KOPT-K1 (cell line): ENCODE measurements around the gene ACOT6.
"Not testable (repeated sequence)": the region's sequence is repeated elsewhere in the genome, so short reads cannot be mapped to it uniquely, and the experiment has no call there.

Experiments used
- H3K27ac ChIP-seq: fragments of 200-600 bp; sonication (generic); 2 replicates; pipeline ENCODE4 v1.5.1; 2016; ENCODE audit warnings: antibody characterized with exemption, mild to moderate bottlenecking, low read depth, low read length; ENCODE audit not compliant: poor library complexity, severe bottlenecking
- H3K36me3 ChIP-seq: fragments of 200-600 bp; sonication (generic); 2 replicates; pipeline ENCODE4 v1.5.1; 2017; ENCODE audit warnings: antibody characterized with exemption, mild to moderate bottlenecking, low read length, moderate library complexity; ENCODE audit not compliant: insufficient read depth
- H3K9me3 ChIP-seq: fragments of 200-600 bp; sonication (generic); 2 replicates; pipeline ENCODE4 v1.5.1; 2017; ENCODE audit warnings: antibody characterized with exemption, low read length, mild to moderate bottlenecking; ENCODE audit not compliant: insufficient read depth, poor library complexity, severe bottlenecking

The ACOT6 gene

GRCh38 chr14:73612339-73613045, at the start of gene ACOT6:
Gene ACOT6, plus strand, starts transcription at chr14:73612517. Its CDS starts 55 bp downstream, at chr14:73612572.
- Histone ChIP-seq H3K9me3 (peaks cover 2% of the 10 kb centered on the region), H3K27ac (peak within 1 kb of the TSS; percentile 31), H3K36me3 (no peaks in the 10 kb centered on the region)

- H3K27ac ChIP-seq, H3K36me3 ChIP-seq: not testable (repeated sequence)
Observed at GRCh38 chr14:73562696-73563095, 49.6 kb upstream of the ACOT6 start.

GRCh38 chr14:73566431-73566830, 45.9 kb upstream of the ACOT6 start:
- H3K9me3 ChIP-seq = not testable (repeated sequence)

More at GRCh38 chr14:73562696-73563095, 49.6 kb upstream of the ACOT6 start:
- H3K9me3 ChIP-seq = not testable (repeated sequence)

GRCh38 chr14:73566935-73567334, 45.4 kb upstream of the ACOT6 start:
- H3K9me3 ChIP-seq, H3K36me3 ChIP-seq, H3K27ac ChIP-seq: not testable (repeated sequence)

More at GRCh38 chr14:73566431-73566830, 45.9 kb upstream of the ACOT6 start:
- H3K27ac ChIP-seq, H3K36me3 ChIP-seq: not testable (repeated sequence)

GRCh38 chr14:73567358-73567757, 45.0 kb upstream of the ACOT6 start:
- Histone ChIP-seq H3K36me3 (no peaks in the 10 kb centered on the region), H3K27ac (no peak overlapping the region), H3K9me3 (no peaks in the 10 kb centered on the region)

GRCh38 chr14:73567951-73568885, 44.1 kb upstream of the ACOT6 start:
- H3K36me3 ChIP-seq = no peaks in the 10 kb centered on the region
- H3K27ac ChIP-seq = peak overlapping the region; percentile 74
- no peaks in the 10 kb centered on the region for H3K9me3 ChIP-seq

- H3K9me3 ChIP-seq, H3K36me3 ChIP-seq: not testable (repeated sequence)
- H3K27ac ChIP-seq = peak overlapping the region; percentile 74
Observed at GRCh38 chr14:73568886-73569184, 43.5 kb upstream of the ACOT6 start.

GRCh38 chr14:73569185-73569958, 42.9 kb upstream of the ACOT6 start, which contains the start of gene ACOT2:
Gene ACOT2, plus strand, starts transcription at chr14:73569213. Its CDS starts 28 bp downstream, at chr14:73569241.
- H3K27ac ChIP-seq = peak within 1 kb of the TSS; percentile 74
- H3K9me3 ChIP-seq, H3K36me3 ChIP-seq: not testable (repeated sequence)

GRCh38 chr14:73570913-73571312, 41.4 kb upstream of the ACOT6 start:
- H3K36me3 ChIP-seq, H3K9me3 ChIP-seq, H3K27ac ChIP-seq: not testable (repeated sequence)

- not testable (repeated sequence) for H3K27ac ChIP-seq, H3K36me3 ChIP-seq, H3K9me3 ChIP-seq
Observed at GRCh38 chr14:73573034-73573433, 39.3 kb upstream of the ACOT6 start.

GRCh38 chr14:73573740-73574139, 38.6 kb upstream of the ACOT6 start:
- peaks cover 13% of the 10 kb centered on the region; the same call in 1 of the 2 replicates for H3K36me3 ChIP-seq
- not testable (repeated sequence) for H3K9me3 ChIP-seq, H3K27ac ChIP-seq

GRCh38 chr14:73574251-73574650, 38.1 kb upstream of the ACOT6 start:
- H3K36me3 ChIP-seq = peaks cover 13% of the 10 kb centered on the region; the same call in 1 of the 2 replicates
- not testable (repeated sequence) for H3K9me3 ChIP-seq, H3K27ac ChIP-seq

- H3K36me3 ChIP-seq = peaks cover 13% of the 10 kb centered on the region; the same call in 1 of the 2 replicates
- no peaks in the 10 kb centered on the region for H3K9me3 ChIP-seq
- no peak overlapping the region for H3K27ac ChIP-seq
Observed at GRCh38 chr14:73576391-73576790, 35.9 kb upstream of the ACOT6 start.

- H3K36me3 ChIP-seq = peaks cover 13% of the 10 kb centered on the region; the same call in 1 of the 2 replicates
- not testable (repeated sequence) for H3K9me3 ChIP-seq, H3K27ac ChIP-seq
Observed at GRCh38 chr14:73577214-73577613, 35.1 kb upstream of the ACOT6 start.
